Posterior vena cava (tissue), 2 donors: ENCODE measurements around the gene CD300LG. TPM values are rescaled to one million over a fixed set of nuclear protein-coding genes. Genes with fewer than 3 reads are reported as not detected.

Experiments
- total RNA-seq, 2 donors: library from RNA; stranded (reverse); fragmentation: NEBNext Ultra II Directional; extraction: Animal tissue kit (Norgen Biotek cat#: 25700); gene quantifications; one replicate each; pipeline ENCODE4 v1.2.1, GENCODE V29; 2021
- donor health status: DM: yes; HTN: yes; CAD: no.
- donor health status: DM: yes; HTN: yes; CAD: no.

The CD300LG gene
- total RNA-seq, 2 donors from 2014 or later = 3.5 to 5.1 TPM

Other genes with a start within 250 kb of the CD300LG start
- gene MEOX1, start 185.3 kb upstream of the CD300LG start, total RNA-seq = 1 to 10 TPM; 6.7 to 7.7 TPM
- not detected for gene SOST, start 88.4 kb upstream of the CD300LG start, total RNA-seq
- gene DUSP3, start 68.2 kb upstream of the CD300LG start, total RNA-seq = 100 to 1,000 TPM; 169 to 172 TPM
- gene CFAP97D1, start 66.7 kb upstream of the CD300LG start, total RNA-seq = not detected
- gene MPP3, start 14.0 kb upstream of the CD300LG start, total RNA-seq = 10 to 100 TPM in 1 of 2 donors, 1 to 10 TPM in 1; 8.5 to 10.2 TPM
- 10 to 100 TPM; 11.4 to 15.5 TPM for gene MPP2, start 60.4 kb downstream of the CD300LG start, total RNA-seq
- gene PPY, start 95.3 kb downstream of the CD300LG start, total RNA-seq = not detected
- gene PYY, start 106.8 kb downstream of the CD300LG start, total RNA-seq = not detected
- gene NAGS, start 157.4 kb downstream of the CD300LG start, total RNA-seq = 1 to 10 TPM in 1 of 2 donors, under 1 TPM in 1; 0.86 to 1.2 TPM
- gene TMEM101, start 167.8 kb downstream of the CD300LG start, total RNA-seq = 10 to 100 TPM; 12.9 to 14.8 TPM
- 10 to 100 TPM; 37.5 to 38.2 TPM for gene LSM12, start 219.5 kb downstream of the CD300LG start, total RNA-seq
- gene G6PC3, start 223.6 kb downstream of the CD300LG start, total RNA-seq = 10 to 100 TPM; 40.3 to 41.4 TPM